IMR-90 (cell line): Measurements from ENCODE around the gene CDH26.

Experiments used
- CTCF ChIP-seq: conservative IDR thresholded peaks from 2 replicates; pipeline ENCODE4 v1.5.1; 2012; ENCODE audit warnings: mild to moderate bottlenecking, low read depth, low read length, improper control_type of control experiment
- MAFK ChIP-seq: IDR thresholded peaks from 2 replicates; pipeline ENCODE4 v1.6.1; 2012; ENCODE audit warnings: low read depth, low read length, improper control_type of control experiment
- MAZ ChIP-seq: IDR thresholded peaks from 2 replicates; pipeline ENCODE4 v1.6.1; 2012; ENCODE audit warnings: low read depth, mild to moderate bottlenecking, low read length, improper control_type of control experiment, moderate library complexity, borderline replicate concordance
- POLR2A ChIP-seq: IDR thresholded peaks from 2 replicates; pipeline ENCODE4 v1.6.1; 2012; ENCODE audit warnings: mild to moderate bottlenecking, low read depth, low read length
- RFX5 ChIP-seq: IDR thresholded peaks from 2 replicates; pipeline ENCODE4 v1.8.0; 2012; ENCODE audit warnings: low read depth, mild to moderate bottlenecking, low read length, moderate library complexity
- USF2 ChIP-seq: fragments of 150-350 bp; IDR thresholded peaks from 2 replicates; pipeline ENCODE4 v1.6.1; 2017; ENCODE audit warnings: mild to moderate bottlenecking, antibody characterized with exemption, low read length, low read depth

- no peak for TF ChIP-seq CTCF
- TF ChIP-seq MAZ = no peak
- TF ChIP-seq USF2 = no peak
- TF ChIP-seq POLR2A = no peak
- TF ChIP-seq MAFK = no peak
- no peak for TF ChIP-seq RFX5
Observed at GRCh38 chr20:60052322-60052721, 94.1 kb downstream of the CDH26 start.
